ENCODE measurements around the gene ING2. TPM values are rescaled to one million over a fixed set of nuclear protein-coding genes. Genes with fewer than 3 reads are reported as not detected.

The ING2 gene
- total and polyA plus RNA-seq, 10 of the 15 experiments (the other 5 are each of a cell fraction or from before 2014, with no cell fraction given) = 3.3 to 16.1 (median 10.9) TPM

DNA sequence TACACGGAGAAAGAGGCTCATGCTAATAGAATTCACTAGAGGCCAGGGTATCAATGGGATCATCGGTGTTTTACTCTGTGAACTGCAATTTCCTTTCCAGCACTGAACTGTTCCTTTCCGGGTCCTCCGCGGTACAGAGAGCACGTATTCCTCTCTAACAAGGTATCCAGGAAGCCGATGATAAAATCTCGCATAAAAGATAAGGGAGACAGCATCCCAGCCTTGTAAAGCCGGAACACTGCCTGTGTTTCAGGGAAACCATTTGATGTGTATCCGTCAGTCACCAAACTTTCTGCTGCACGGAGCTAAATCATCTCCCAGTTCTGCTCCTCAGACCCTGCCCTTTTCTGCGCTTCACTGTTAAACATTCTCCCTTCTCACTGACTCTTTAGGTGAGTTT, 54.0 kb downstream of the ING2 start:
- H3K9ac ChIP-seq (ENCODE audit: control insufficient read depth, insufficient read depth, low read length) = no peak overlapping the region
- in situ Hi-C loops (cut with MboI) = no loop called here
- no peaks in the 10 kb centered on the region for H3K4me1 ChIP-seq (ENCODE audit: control insufficient read depth, insufficient read depth, low read length)
- CTCF ChIA-PET = no interaction called here
- RAD21 ChIA-PET (ENCODE audit: unreplicated experiment) = no interaction called here
- POLR2A ChIA-PET = no interaction called here
- no peak overlapping the region for H3K4me3 ChIP-seq
- H3K27ac ChIP-seq (ENCODE audit: control insufficient read depth, insufficient read depth) = no peak overlapping the region
- ATAC-seq (no peak), FAIRE-seq (no peak), DNase-seq (ENCODE audit: low read depth, low spot score) (no peak)
- H4K20me1 ChIP-seq (ENCODE audit: control insufficient read depth, insufficient read depth) = no peaks in the 10 kb centered on the region
- H3K9me3 ChIP-seq (replicated peaks; ENCODE audit: control insufficient read depth, insufficient read depth, low read length) = no peaks in the 10 kb centered on the region
- no peak overlapping the region for H2AFZ ChIP-seq (ENCODE audit: control insufficient read depth, low read depth, low read length)
- no peaks in the 10 kb centered on the region; a peak in 1 of 4 replicates for H3K27me3 ChIP-seq (replicated peaks in 1 of 2; ENCODE audit: control insufficient read depth in 2 of 2, insufficient read depth in 2 of 2, low read length in 1 of 2)
- intact Hi-C loops (cut with micrococcal nuclease; ENCODE audit: unreplicated experiment) = no loop called here
- H3K79me2 ChIP-seq (ENCODE audit: control insufficient read depth, insufficient read depth, low read length) = no peaks in the 10 kb centered on the region
- no peak for TF ChIP-seq KDM1A (IDR thresholded peaks at IDR 0.05; ENCODE audit: borderline replicate concordance)
- no peak for TF ChIP-seq SUPT20H (IDR thresholded peaks at IDR 0.05; ENCODE audit: borderline replicate concordance, control insufficient read depth, low read depth, low read length)
- no peak for TF ChIP-seq ZZZ3 (IDR thresholded peaks at IDR 0.05; ENCODE audit: control insufficient read depth, insufficient read length, low read depth)
- TF ChIP-seq, protein P1, sequence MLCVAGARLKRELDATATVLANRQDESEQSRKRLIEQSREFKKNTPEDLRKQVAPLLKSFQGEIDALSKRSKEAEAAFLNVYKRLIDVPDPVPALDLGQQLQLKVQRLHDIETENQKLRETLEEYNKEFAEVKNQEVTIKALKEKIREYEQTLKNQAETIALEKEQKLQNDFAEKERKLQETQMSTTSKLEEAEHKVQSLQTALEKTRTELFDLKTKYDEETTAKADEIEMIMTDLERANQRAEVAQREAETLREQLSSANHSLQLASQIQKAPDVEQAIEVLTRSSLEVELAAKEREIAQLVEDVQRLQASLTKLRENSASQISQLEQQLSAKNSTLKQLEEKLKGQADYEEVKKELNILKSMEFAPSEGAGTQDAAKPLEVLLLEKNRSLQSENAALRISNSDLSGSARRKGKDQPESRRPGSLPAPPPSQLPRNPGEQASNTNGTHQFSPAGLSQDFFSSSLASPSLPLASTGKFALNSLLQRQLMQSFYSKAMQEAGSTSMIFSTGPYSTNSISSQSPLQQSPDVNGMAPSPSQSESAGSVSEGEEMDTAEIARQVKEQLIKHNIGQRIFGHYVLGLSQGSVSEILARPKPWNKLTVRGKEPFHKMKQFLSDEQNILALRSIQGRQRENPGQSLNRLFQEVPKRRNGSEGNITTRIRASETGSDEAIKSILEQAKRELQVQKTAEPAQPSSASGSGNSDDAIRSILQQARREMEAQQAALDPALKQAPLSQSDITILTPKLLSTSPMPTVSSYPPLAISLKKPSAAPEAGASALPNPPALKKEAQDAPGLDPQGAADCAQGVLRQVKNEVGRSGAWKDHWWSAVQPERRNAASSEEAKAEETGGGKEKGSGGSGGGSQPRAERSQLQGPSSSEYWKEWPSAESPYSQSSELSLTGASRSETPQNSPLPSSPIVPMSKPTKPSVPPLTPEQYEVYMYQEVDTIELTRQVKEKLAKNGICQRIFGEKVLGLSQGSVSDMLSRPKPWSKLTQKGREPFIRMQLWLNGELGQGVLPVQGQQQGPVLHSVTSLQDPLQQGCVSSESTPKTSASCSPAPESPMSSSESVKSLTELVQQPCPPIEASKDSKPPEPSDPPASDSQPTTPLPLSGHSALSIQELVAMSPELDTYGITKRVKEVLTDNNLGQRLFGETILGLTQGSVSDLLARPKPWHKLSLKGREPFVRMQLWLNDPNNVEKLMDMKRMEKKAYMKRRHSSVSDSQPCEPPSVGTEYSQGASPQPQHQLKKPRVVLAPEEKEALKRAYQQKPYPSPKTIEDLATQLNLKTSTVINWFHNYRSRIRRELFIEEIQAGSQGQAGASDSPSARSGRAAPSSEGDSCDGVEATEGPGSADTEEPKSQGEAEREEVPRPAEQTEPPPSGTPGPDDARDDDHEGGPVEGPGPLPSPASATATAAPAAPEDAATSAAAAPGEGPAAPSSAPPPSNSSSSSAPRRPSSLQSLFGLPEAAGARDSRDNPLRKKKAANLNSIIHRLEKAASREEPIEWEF (IDR thresholded peaks at IDR 0.05; ENCODE audit: insufficient replicate concordance, low read depth, low read length) = no peak
- TF ChIP-seq DPF2 (IDR thresholded peaks at IDR 0.05) = no peak
- no peak for TF ChIP-seq RUNX3 (IDR thresholded peaks at IDR 0.05; ENCODE audit: low read length)
- TF ChIP-seq TCF7 (IDR thresholded peaks at IDR 0.05; ENCODE audit: borderline replicate concordance) = no peak
- no peak for TF ChIP-seq RFX5 (IDR thresholded peaks at IDR 0.05; ENCODE audit: low read depth, low read length)
- TF ChIP-seq, protein P2, sequence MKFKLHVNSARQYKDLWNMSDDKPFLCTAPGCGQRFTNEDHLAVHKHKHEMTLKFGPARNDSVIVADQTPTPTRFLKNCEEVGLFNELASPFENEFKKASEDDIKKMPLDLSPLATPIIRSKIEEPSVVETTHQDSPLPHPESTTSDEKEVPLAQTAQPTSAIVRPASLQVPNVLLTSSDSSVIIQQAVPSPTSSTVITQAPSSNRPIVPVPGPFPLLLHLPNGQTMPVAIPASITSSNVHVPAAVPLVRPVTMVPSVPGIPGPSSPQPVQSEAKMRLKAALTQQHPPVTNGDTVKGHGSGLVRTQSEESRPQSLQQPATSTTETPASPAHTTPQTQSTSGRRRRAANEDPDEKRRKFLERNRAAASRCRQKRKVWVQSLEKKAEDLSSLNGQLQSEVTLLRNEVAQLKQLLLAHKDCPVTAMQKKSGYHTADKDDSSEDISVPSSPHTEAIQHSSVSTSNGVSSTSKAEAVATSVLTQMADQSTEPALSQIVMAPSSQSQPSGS (IDR thresholded peaks at IDR 0.05; ENCODE audit: low read length) = no peak
- no peak for TF ChIP-seq STAT3 (IDR thresholded peaks at IDR 0.05; ENCODE audit: low read depth, low read length)
- no peak for TF ChIP-seq FOS (IDR thresholded peaks at IDR 0.05; ENCODE audit: borderline replicate concordance, extremely low read depth, insufficient read length)
- no peak for TF ChIP-seq SREBF1 (IDR thresholded peaks at IDR 0.05; ENCODE audit: low read length)
- no peak for TF ChIP-seq MEF2B (IDR thresholded peaks at IDR 0.05; ENCODE audit: partially characterized antibody, poor library complexity, severe bottlenecking)
- TF ChIP-seq JUND (IDR thresholded peaks at IDR 0.05; ENCODE audit: low read depth, low read length) = no peak
- no peak for TF ChIP-seq SREBF2 (IDR thresholded peaks at IDR 0.05; ENCODE audit: low read length)
- TF ChIP-seq CBFB (IDR thresholded peaks at IDR 0.05; ENCODE audit: low read depth) = no peak
- no peak for TF ChIP-seq BRCA1 (IDR thresholded peaks at IDR 0.05; ENCODE audit: low read depth, low read length)
- SMC1A ChIA-PET (ENCODE audit: uncharacterized antibody, unreplicated experiment) = no interaction called here
- 37% methylated on average over 12 of the region's 12 CpGs for WGBS (ENCODE audit: insufficient coverage, insufficient replicate concordance, low lambda C conversion rate, missing lambda C conversion rate)
- no peaks in the 10 kb centered on the region for H3K36me3 ChIP-seq (ENCODE audit: control insufficient read depth in 2 of 2, insufficient read depth in 2 of 2, low read length in 1 of 2)
- H3K4me2 ChIP-seq (ENCODE audit: control insufficient read depth, insufficient read depth) = no peak overlapping the region
- BruUV-seq (replicated peaks) = no TSS peak
